GM19035 (cell line): Measurements from ENCODE around the gene RGS7.
A peak's percentile ranks its signal among the peaks of the same experiment; 100 is the strongest.
"Not testable (repeated sequence)": the region's sequence is repeated elsewhere in the genome, so short reads cannot be mapped to it uniquely, and the experiment has no call there.

ENCODE experiments used
- ATAC-seq: cut with Tn5 transposase; IDR thresholded peaks from one replicate; pipeline ENCODE4 v1.9.1; 2021; ENCODE audit not compliant: unreplicated experiment

Gene RGS7

GRCh38 chr1:240747907-240748306 lies 609.1 kb downstream of the RGS7 start:
- ATAC-seq: no peak

GRCh38 chr1:240743705-240744104 lies 613.3 kb downstream of the RGS7 start:
- no peak for ATAC-seq

GRCh38 chr1:240739754-240740153 lies 617.3 kb downstream of the RGS7 start:
- no peak for ATAC-seq

GRCh38 chr1:240739139-240739538 lies 617.9 kb downstream of the RGS7 start:
- no peak for ATAC-seq

GRCh38 chr1:240737766-240738265 lies 619.2 kb downstream of the RGS7 start:
- no peak for ATAC-seq

- ATAC-seq: no peak
Observed at GRCh38 chr1:240737298-240737697, 619.7 kb downstream of the RGS7 start.

GRCh38 chr1:240734705-240735104 lies 622.3 kb downstream of the RGS7 start:
- ATAC-seq: not testable (repeated sequence)

GRCh38 chr1:240734001-240734400 lies 623.0 kb downstream of the RGS7 start:
- no peak for ATAC-seq

- peak; percentile 94 for ATAC-seq
Observed at GRCh38 chr1:240732390-240732789, 624.6 kb downstream of the RGS7 start.
